Astrocyte (in vitro differentiated cells and primary cell): ENCODE data around the gene WDPCP. TPM values are rescaled to one million over a fixed set of nuclear protein-coding genes. Genes with fewer than 3 reads are reported as not detected.
"Not testable (repeated sequence)": the region's sequence is repeated elsewhere in the genome, so short reads cannot be mapped to it uniquely, and the experiment has no call there.

Experiments
- DNase-seq: peaks from one replicate; pipeline ENCODE4 v3.0.0-alpha.2; 2010; ENCODE audit warnings: low read depth
- FAIRE-seq: peaks from 2 replicates; lab custom pipeline; 2011; peaks lifted over from hg19 to GRCh38; lab: Jason Lieb, UNC
- H2AFZ ChIP-seq: 2 replicates; pipeline ENCODE4 v1.6.0; 2012; ENCODE audit warnings: low read depth, low read length, inconsistent platforms
- H3K27ac ChIP-seq: 2 replicates; pipeline ENCODE4 v1.5.1; 2011; ENCODE audit warnings: low read depth, low read length, inconsistent platforms
- H3K27me3 ChIP-seq: 2 replicates; pipeline ENCODE4 v1.6.0; 2011; ENCODE audit warnings: low read length, inconsistent platforms; ENCODE audit not compliant: insufficient read depth
- H3K36me3 ChIP-seq: 2 replicates; pipeline ENCODE4 v1.5.1; 2011; ENCODE audit warnings: low read length, inconsistent platforms; ENCODE audit not compliant: insufficient read depth
- H3K4me1 ChIP-seq: 2 replicates; pipeline ENCODE4 v1.5.1; 2011; ENCODE audit warnings: low read length, inconsistent platforms; ENCODE audit not compliant: insufficient read depth
- H3K4me2 ChIP-seq: 2 replicates; pipeline ENCODE4 v1.6.0; 2012; ENCODE audit warnings: low read length, inconsistent platforms
- H3K4me3 ChIP-seq: 2 replicates; pipeline ENCODE4 v1.5.1; 2011; ENCODE audit warnings: low read depth, mild to moderate bottlenecking, low read length, inconsistent platforms; ENCODE audit not compliant: insufficient read depth
- H3K79me2 ChIP-seq: 2 replicates; pipeline ENCODE4 v1.6.0; 2012; ENCODE audit warnings: mild to moderate bottlenecking, low read length, inconsistent platforms; ENCODE audit not compliant: insufficient read depth
- H3K9ac ChIP-seq: 2 replicates; pipeline ENCODE4 v1.6.0; 2012; ENCODE audit warnings: mild to moderate bottlenecking, low read length, inconsistent platforms
- H3K9me3 ChIP-seq: 2 replicates; pipeline ENCODE4 v1.5.1; 2012; ENCODE audit warnings: low read depth, mild to moderate bottlenecking, low read length, inconsistent platforms; ENCODE audit not compliant: insufficient read depth
- H4K20me1 ChIP-seq: 2 replicates; pipeline ENCODE4 v1.6.0; 2012; ENCODE audit warnings: low read length, inconsistent platforms; ENCODE audit not compliant: insufficient read depth
- H3K27ac Mint-ChIP-seq: one replicate; pipeline ENCODE4 v1.8.0; 2021; ENCODE audit warnings: mild to moderate bottlenecking, mixed read lengths; ENCODE audit not compliant: unreplicated experiment
- H3K27me3 Mint-ChIP-seq: one replicate; pipeline ENCODE4 v1.8.0; 2021; ENCODE audit warnings: low read depth, mixed read lengths; ENCODE audit not compliant: unreplicated experiment
- H3K36me3 Mint-ChIP-seq: one replicate; pipeline ENCODE4 v1.8.0; 2021; ENCODE audit warnings: low read depth, mixed read lengths; ENCODE audit not compliant: unreplicated experiment
- H3K4me1 Mint-ChIP-seq: one replicate; pipeline ENCODE4 v1.8.0; 2021; ENCODE audit warnings: low read depth, mixed read lengths; ENCODE audit not compliant: unreplicated experiment
- H3K4me3 Mint-ChIP-seq: one replicate; pipeline ENCODE4 v1.8.0; 2021; ENCODE audit warnings: mild to moderate bottlenecking, moderate library complexity, mixed read lengths; ENCODE audit not compliant: unreplicated experiment
- H3K9me3 Mint-ChIP-seq: one replicate; pipeline ENCODE4 v1.8.0; 2021; ENCODE audit warnings: mild to moderate bottlenecking, mixed read lengths; ENCODE audit not compliant: unreplicated experiment
- EZH2 ChIP-seq: IDR thresholded peaks from 2 replicates; pipeline ENCODE4 v1.6.1; 2012; ENCODE audit warnings: mild to moderate bottlenecking, low read length, inconsistent platforms; ENCODE audit not compliant: insufficient read depth
- total RNA-seq: library from RNA; stranded (reverse); gene quantifications from 2 replicates; pipeline ENCODE4 v1.2.1, GENCODE V29; 2021
- TF ChIP-seq, protein P1 (sequence below): IDR thresholded peaks from 2 replicates; pipeline ENCODE4 v1.5.1; 2011; ENCODE audit warnings: low read depth, mild to moderate bottlenecking, inconsistent platforms, low read length, moderate library complexity; ENCODE audit not compliant: insufficient read depth

The WDPCP gene
- total RNA-seq, 1 donor from 2014 or later, result 15.1 TPM

DNA sequence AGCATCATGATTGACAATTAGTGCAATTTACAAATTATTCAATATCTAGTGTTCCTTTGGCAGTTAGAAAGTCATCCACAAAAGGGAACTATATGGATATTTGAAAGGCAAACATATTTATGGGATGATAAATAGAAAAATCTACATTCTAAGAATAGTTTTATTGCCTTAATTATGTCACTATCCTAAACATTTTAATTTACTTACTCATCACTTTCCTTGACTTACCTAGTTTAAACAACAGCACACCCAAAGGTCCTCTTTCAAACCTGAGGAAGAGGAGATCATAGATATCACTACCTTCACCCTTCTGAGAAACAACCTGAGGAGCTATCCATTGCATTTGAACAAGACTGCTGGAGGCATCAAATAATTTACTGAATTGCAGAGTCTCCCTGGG lies 184.5 kb downstream of the WDPCP start:
- H3K27ac ChIP-seq, result no peak overlapping the region
- H2AFZ ChIP-seq, result no peak overlapping the region
- DNase-seq (no peak), FAIRE-seq (peak; percentile 47)
- H3K4me1 ChIP-seq, result no peaks in the 10 kb centered on the region
- H3K4me2 ChIP-seq, result no peak overlapping the region
- no peaks in the 10 kb centered on the region for H3K36me3 ChIP-seq
- no peak overlapping the region for H3K9ac ChIP-seq
- no peaks in the 10 kb centered on the region for H3K27me3 Mint-ChIP-seq
- peaks cover 8% of the 10 kb centered on the region for H3K36me3 Mint-ChIP-seq
- no peaks in the 10 kb centered on the region for H3K4me1 Mint-ChIP-seq
- H3K4me3 Mint-ChIP-seq, result no peak overlapping the region
- H3K79me2 ChIP-seq, result no peaks in the 10 kb centered on the region
- H3K9me3 Mint-ChIP-seq, result no peaks in the 10 kb centered on the region
- H3K9me3 ChIP-seq, result no peaks in the 10 kb centered on the region
- no peaks in the 10 kb centered on the region for H4K20me1 ChIP-seq
- TF ChIP-seq, protein P1, sequence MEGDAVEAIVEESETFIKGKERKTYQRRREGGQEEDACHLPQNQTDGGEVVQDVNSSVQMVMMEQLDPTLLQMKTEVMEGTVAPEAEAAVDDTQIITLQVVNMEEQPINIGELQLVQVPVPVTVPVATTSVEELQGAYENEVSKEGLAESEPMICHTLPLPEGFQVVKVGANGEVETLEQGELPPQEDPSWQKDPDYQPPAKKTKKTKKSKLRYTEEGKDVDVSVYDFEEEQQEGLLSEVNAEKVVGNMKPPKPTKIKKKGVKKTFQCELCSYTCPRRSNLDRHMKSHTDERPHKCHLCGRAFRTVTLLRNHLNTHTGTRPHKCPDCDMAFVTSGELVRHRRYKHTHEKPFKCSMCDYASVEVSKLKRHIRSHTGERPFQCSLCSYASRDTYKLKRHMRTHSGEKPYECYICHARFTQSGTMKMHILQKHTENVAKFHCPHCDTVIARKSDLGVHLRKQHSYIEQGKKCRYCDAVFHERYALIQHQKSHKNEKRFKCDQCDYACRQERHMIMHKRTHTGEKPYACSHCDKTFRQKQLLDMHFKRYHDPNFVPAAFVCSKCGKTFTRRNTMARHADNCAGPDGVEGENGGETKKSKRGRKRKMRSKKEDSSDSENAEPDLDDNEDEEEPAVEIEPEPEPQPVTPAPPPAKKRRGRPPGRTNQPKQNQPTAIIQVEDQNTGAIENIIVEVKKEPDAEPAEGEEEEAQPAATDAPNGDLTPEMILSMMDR, result no peak
- TF ChIP-seq EZH2, result no peak
- H3K4me3 ChIP-seq, result no peak overlapping the region
- no peak overlapping the region for H3K27ac Mint-ChIP-seq
- H3K27me3 ChIP-seq, result no peaks in the 10 kb centered on the region

DNA sequence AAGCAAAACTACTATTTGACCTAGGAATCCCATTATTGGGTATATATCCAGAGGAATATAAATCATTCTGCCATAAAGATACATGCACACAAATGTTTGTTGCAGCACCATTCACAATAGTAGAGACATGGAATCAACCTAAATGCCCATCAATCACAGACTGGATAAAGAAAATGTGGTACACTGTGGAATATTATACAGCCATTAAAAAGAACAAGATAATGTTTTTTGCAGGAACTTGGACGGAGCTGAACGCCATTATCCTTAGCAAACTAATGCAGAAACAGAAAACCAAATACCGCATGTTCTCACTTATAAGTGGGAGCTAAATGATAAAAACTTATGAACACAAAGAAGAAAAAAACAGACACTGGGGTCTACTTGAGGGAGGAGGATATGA lies 185.4 kb downstream of the WDPCP start:
- H3K4me1 Mint-ChIP-seq, H3K36me3 Mint-ChIP-seq, H3K9ac ChIP-seq, H3K4me3 ChIP-seq, H3K9me3 ChIP-seq, H3K4me3 Mint-ChIP-seq, H3K36me3 ChIP-seq, H3K27ac ChIP-seq, H3K27me3 Mint-ChIP-seq, H3K27ac Mint-ChIP-seq, DNase-seq, H2AFZ ChIP-seq, H3K27me3 ChIP-seq, H3K79me2 ChIP-seq, H3K4me1 ChIP-seq, H3K9me3 Mint-ChIP-seq, H3K4me2 ChIP-seq, H4K20me1 ChIP-seq, FAIRE-seq: not testable (repeated sequence)

DNA sequence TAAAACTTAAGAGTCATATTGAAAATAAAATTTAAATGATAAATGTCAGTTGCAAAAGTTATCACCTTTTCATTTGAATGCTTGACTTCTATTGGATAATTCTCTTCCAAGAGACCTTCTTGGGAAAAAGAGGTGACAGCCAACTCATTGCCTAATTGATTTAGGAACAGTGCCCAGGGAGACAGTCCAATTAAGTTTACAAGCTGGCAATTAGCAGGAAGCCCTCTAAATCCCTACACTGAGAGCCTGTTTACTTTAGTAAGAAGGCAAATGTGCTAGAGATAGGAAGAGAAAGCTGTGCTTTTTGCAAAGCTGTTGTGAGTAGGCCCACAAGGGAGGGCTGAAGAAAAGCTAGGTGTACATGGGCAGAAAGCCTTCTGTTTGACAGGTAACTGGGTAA lies 189.1 kb downstream of the WDPCP start:
- Histone ChIP-seq H3K27me3 (no peaks in the 10 kb centered on the region), H3K27ac (no peak overlapping the region), H3K4me3 (no peak overlapping the region), H3K4me1 (no peaks in the 10 kb centered on the region), H3K36me3 (no peaks in the 10 kb centered on the region), H4K20me1 (no peaks in the 10 kb centered on the region), H3K79me2 (no peaks in the 10 kb centered on the region), H3K9ac (no peak overlapping the region), H2AFZ (no peak overlapping the region), H3K9me3 (no peaks in the 10 kb centered on the region), H3K4me2 (no peak overlapping the region)
- Mint-ChIP-seq H3K4me3 (no peak overlapping the region), H3K4me1 (no peaks in the 10 kb centered on the region), H3K27me3 (no peaks in the 10 kb centered on the region), H3K36me3 (peaks cover 7% of the 10 kb centered on the region), H3K9me3 (no peaks in the 10 kb centered on the region), H3K27ac (no peak overlapping the region)
- no peak for DNase-seq
- TF ChIP-seq, protein P1, result no peak
- no peak for TF ChIP-seq EZH2
- no peak for FAIRE-seq
